Middle frontal gyrus (tissue), 1 donor: ENCODE results near the gene HSPBP1.

Source experiments
- DNase-seq: peaks from one replicate; pipeline ENCODE4 v3.0.0-alpha.2; 2015; ENCODE audit warnings: low spot score; ENCODE audit errors: extremely low spot score

HSPBP1 gene

DNA sequence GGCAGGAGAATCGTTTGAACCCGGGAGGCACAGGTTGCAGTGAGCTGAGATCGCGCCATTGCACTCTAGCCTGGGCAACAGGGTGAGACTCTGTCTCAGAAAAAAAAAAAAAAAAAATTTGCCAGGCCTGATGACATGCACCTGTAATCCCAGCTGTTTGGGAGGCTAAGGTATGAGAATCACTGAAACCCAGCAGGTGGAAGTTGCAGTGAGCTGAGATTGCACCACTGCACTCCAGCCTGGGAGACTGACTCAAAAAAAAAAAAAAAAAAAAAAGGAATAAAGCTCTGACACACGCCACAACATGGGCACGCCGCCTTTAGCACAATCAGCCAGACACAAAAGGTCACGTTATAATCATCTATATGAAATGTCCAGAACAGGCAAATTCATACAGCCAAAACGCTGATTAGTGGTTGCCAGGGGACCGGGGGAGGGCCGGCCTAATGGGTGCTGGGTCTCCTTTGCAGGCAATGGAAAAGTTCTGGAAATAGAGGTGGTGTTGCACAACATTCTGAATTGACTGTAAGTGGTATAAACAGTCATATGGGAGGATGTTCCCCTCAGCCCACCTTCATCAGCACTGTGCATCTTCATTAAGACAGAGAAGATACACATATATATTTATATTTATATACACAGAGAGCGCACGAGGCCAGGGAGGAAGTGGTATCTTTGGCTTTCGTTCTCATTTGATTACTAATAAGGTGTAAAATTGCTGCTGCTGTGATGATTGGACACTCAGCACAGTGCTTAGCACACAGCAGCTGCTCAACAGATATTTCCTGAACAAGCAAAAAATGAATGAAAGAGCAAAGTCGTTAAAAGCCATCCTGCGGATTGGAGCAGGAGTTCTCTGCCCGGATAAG, 3.8 kb downstream of the HSPBP1 start:
- DNase-seq = no peak

DNA sequence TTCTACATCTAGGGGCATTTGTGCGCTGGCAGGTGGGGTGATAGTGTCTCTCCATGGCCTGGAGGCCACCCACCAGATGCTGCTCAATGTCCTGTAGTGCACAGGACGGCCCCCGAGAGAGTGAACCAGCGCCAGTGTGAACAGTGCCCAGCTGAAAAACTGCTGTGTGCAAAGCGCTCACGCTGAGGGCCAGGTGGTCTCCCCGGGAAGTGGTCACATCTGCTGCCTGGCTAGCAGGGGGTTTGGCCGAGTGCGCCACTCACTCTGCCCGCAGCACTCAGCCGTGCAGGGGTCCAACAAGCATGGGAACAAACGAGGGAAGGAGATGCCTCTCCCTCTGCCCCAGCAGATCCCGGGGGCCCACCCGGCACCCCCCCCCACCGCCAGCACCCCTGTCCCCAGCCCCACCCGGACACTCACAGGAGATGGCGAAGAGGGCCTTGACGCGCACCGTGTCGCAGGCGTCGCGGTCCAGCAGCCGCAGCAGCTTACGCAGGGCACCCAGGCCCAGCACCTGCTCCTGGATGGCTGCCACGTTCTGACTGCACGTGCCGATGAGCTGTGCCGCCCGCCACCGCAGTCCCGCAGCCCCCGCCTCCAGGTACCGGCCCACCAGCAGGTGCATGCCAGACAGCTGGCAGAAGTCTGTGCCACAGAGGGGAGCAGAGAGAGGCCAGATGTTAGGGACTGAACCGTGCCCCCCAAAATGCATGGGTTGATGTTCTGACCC, 5.8 kb downstream of the HSPBP1 start:
- no peak for DNase-seq

DNA sequence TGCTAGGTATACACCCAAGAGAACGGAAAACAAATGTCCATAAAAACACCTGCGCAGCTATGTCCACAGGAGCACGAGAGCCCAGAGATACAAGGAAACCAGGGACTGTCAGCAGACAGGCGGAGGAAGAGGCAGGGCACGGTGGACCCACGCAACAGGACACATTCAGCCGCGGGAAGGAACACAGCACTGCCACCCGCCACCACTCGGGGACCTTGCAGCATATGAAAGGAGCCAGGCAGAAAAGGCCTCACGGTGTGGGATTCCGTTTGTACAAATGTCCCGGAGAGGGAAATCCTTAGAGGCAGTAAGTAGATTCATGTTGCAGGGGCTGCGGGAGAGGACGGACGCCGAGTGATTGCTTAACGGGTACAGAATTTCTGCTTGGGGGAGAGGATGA, 7.8 kb downstream of the HSPBP1 start:
- no peak for DNase-seq

GRCh38 chr19:55270172-55270942, 9.6 kb downstream of the HSPBP1 start:
- no peak for DNase-seq

DNA sequence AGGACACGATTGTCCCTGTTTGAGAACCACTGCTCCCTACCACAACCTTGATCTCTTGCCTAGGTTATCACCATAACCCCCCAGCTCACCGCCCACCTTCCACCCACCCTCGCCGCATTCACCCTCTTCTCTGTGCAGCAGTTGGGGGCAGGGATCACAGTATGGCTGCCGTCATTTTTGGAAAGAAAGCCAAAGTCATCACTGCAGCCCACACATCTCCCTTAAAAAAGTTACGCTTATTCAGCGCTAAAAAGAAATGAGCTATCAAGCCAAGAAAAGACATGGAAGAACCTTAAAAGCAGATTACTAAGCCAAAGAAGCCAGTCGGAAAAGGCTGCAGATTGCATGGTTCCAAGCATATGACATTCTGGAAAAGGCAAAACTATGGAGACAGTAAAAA, 10.6 kb downstream of the HSPBP1 start:
- DNase-seq = no peak

GRCh38 chr19:55266840-55267239, 13.1 kb downstream of the HSPBP1 start:
- DNase-seq = no peak

- no peak for DNase-seq
These were observed 13.5 kb downstream of the HSPBP1 start for GRCh38 chr19:55266404-55266803.

GRCh38 chr19:55265723-55266386, 14.1 kb downstream of the HSPBP1 start:
- DNase-seq = no peak

DNA sequence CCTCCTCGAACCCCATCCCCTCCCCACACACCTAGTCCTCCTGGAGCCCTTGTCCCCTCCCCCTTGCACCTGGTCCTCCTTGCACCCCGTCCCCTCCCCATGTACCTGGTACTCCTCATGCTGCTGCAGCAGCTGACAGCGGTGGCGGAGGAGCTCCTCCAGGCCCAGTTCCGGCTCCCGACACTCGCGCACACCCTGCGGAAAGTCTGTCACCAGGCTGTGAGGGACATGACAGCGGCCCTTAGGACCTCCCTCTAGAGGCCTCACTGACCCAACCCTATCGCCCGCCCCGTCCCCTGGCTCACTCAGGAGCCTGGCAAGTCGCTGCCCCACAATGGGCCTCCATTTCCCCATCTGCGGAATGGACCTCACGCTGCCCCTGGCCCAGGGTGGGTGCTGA, 14.7 kb downstream of the HSPBP1 start:
- DNase-seq = no peak

DNA sequence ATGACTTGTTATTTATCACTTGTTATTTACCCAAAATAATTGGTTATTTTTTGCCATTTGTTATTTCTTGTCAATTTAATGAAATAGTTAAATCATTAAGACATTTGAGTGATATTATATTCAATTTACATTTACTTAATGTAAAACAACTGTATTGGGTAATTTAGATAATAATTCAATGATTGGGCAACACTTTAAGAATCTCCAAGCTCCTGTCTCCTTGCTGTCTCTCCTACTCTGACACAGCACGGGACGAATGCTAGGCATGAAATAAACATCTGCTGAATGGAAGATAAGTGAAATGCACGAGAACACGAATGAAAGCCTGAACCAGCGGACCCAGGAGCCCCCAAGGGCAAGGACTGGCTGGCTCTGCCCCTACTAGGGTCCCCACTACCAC, 15.4 kb downstream of the HSPBP1 start:
- DNase-seq = no peak

GRCh38 chr19:55262359-55262758, 17.6 kb downstream of the HSPBP1 start:
- no peak for DNase-seq

GRCh38 chr19:55261671-55262126, 18.2 kb downstream of the HSPBP1 start:
- DNase-seq = no peak

GRCh38 chr19:55259540-55260210, 20.2 kb downstream of the HSPBP1 start:
- no peak for DNase-seq

DNA sequence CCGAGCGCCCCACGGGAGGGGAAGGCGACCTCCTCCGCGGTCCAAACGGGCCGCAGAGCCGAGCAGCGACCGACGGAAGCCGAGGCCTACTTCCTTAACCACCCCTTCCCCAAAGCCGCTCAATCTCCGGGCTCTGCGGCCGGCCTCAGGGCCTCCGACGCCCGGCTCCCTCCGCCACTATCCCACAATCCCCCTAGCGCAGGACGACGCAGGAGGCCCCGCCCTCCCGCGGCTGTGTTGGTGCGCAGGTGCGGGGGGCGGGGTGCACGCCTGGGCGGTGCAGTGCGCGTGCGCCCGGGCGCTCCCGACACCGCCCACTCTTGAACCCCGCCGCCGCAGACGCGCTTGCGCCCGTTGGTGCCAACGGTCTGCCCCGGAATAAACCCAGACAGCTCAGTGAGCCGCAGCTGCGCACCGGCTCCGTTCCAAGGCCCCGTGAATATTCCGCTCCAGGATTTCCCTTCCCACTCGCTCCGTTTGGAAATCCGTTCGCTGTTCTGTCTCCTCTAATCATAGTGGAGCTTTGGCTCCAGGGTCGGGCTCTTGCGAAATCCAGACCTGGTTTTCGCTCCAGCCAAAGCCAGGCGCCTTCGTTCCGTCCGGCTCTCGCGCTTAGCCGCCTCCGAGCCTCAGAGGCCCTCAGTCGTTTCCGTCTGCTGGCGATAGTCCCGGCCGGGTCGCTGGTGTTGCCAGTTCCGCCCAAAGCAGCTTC, 20.9 kb downstream of the HSPBP1 start, which contains the start of gene PPP6R1:
PPP6R1 (minus strand) TSS at position 190 of the 712 bp plus-strand sequence. CDS start 11,914 bp downstream, outside the sequence.
- peak; percentile 99 for DNase-seq

DNA sequence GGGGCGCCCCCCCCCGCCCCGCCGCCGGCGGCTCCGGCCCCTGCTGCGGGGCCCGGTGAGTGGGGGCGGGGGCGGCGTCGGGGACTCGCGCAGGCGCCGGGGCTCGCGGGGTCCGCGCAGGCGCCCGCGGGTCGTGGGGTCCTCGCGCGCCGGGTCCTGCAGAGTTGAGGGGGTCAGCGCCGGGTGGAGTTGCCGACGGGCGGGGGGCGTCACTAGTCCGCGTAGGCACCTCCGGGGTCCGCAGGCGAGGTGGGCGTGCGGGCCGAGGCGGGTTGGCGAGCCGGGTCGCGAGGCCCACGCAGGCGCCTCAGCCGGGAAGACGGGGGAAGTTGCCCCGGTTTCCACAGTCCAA, 21.5 kb downstream of the HSPBP1 start:
- DNase-seq = no peak

- DNase-seq = no peak
These were observed 22.2 kb downstream of the HSPBP1 start for GRCh38 chr19:55257461-55258420.

- no peak for DNase-seq
These were observed 23.1 kb downstream of the HSPBP1 start for GRCh38 chr19:55256562-55257460.
